GM18861 (cell line): ENCODE measurements around the gene CDH4.
"Not testable (repeated sequence)": the region's sequence is repeated elsewhere in the genome, so short reads cannot be mapped to it uniquely, and the experiment has no call there.

Experiments used
- ATAC-seq: cut with Tn5 transposase; IDR thresholded peaks from one replicate; pipeline ENCODE4 v1.9.1; 2021; ENCODE audit not compliant: unreplicated experiment

Gene CDH4

GRCh38 chr20:61956396-61957342 lies 704.6 kb downstream of the CDH4 start:
- no peak for ATAC-seq

- ATAC-seq = no peak
These were observed 706.1 kb downstream of the CDH4 start for GRCh38 chr20:61957961-61958715.

DNA sequence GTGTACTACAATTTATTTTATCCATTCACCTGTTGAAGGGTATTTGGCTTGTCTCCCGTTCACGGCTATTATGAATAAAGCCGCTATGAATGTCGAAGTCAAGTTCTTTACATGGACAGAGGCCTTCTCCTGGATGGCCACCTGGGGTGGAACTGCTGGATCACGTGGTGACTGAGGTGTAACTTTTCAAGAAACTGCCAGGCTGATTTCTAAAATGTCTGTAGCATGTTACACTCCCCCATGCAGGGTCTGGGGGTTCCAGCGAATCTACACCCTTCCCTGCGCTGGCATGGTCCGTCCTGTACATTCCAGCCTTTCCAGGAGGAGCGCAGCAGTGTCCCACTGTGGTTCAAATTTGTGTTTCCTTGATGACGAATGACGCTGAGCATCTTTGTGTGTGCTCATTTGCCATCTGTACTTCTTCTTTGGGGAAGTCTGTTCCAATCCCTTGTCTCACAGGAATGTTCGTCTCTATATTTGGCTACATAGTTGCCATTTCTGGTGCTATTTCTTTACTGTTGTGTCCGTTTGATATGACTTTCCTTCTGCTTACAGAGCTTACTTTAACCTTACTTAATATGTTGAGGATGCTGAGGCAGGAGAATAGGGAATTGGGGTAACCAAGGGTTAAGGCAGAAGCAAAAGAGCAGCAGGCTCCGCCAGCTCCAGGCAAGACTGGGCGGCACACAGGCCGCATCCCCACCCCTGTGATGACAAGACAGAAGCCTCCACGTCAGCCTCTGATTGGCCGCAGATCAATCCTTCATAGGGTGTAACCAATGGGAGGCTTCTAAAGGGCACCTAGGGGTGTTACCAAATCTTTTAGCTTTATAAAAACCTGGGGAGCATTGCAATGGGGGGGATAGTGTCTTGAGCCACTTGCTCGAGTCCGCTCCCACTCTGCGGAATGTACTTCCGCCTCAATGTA lies 707.0 kb downstream of the CDH4 start:
- no peak for ATAC-seq

GRCh38 chr20:61960836-61961235 lies 708.8 kb downstream of the CDH4 start:
- no peak for ATAC-seq

DNA sequence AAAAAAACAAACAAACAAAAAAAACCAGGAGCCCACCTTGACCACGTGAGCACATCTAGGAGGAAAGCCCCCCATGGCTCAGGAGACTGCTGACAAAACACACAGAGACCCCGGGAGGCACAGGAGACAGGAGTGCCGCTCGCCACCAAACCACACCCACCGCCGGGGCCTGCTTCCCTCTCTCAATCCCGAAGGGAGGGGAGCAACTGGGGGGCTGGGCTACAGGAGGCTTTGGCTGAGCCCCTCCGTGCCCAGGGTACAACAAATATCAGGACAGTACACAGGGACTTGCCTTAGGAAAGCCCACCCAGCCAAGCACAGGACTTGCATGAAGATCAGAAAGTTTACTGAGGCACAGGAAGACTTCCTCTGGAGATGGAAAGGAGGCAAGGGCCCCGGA lies 711.1 kb downstream of the CDH4 start:
- no peak for ATAC-seq

DNA sequence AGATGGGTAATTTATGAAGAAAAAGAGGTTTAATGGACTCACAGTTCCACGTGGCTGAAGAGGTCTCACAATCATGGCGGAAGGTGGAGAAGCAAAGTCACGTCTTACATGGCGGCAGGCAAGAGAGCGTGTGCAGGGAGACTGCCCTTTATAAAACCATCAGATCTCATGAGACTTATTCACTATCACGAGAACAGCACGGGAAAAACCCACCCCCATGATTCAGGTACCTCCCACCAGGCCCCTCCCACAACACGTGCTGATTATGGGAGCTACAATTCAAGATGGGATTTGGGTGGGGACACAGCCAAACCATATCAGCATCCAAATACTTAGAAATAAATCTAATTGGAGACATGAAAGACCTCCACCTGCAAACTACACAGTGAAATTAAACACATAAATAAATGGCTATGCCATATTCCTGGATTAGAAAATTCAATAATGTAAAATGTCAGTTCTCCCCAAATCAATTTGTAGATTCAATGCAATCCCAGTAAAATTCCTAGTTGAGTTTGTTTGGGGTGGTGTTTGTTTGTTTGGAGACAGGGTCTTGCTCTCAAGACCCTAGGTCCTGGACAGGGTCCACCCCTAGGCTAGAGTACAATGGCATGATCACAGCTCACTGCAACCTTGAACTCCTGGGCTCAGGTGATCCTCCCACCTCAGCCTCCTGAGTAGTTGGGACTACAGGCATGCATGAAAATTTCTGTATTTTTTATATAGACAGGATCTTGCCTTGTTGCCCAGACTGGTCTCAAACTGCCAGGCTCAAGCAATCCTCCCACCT lies 712.0 kb downstream of the CDH4 start:
- ATAC-seq = no peak

GRCh38 chr20:61964675-61965605 lies 712.9 kb downstream of the CDH4 start:
- ATAC-seq = no peak

GRCh38 chr20:61965606-61966491 lies 713.8 kb downstream of the CDH4 start:
- ATAC-seq = no peak

DNA sequence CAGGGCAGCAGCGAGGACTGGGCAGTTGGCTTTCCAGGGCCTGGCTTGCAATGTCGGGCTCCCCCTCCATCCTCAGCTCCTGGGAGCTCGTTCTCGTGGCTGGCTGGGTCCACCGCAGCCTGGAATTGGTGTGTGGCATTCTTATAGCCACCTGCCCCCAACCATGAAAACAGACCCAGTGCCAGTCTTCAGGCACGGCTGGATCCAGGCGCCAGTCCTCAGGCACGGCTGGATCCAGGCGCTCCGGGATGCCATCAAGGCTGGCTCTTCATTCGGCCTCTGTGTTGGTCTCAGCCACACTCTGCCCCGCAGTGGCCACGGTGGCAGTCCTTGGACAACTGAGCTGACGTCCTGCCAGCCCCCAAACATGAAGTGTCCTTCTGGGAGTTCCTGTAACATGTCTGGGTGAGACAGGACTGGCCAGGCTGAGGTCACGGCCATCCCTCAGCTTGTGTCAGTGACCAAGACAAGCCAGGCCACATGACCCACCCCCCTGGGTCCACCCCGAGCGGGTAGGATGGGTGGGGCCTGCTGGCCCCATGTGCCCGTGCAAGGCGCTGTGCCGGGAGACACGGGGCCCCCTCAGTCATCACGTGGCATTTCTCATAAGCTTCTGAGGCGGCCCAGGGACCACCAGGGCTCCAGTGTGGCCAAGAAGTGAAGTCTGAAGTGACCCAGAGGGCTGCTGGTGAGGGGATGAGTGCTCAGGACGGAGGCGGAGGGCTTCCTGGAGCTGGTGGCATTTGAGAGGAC lies 714.6 kb downstream of the CDH4 start:
- no peak for ATAC-seq

DNA sequence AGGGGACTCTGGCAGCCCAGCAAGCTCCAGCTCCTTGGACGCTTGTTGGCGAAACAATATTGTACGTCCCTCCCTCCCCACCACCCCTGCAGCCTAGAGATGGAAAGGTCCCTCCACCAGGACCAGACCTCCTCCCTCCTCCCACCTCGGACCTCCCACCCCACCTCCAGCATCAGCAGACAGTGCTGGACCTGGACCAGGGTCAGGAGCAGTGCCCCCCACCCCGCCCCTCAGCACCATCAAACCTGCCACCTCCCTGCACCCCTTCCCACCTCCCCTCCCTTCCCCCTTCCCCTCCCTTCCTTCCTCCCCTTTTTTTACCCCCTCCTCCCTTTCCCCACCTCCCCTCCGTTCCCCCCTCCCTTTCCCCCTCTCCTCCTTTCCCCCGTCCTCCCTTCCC lies 715.2 kb downstream of the CDH4 start:
- no peak for ATAC-seq

- no peak for ATAC-seq
These were observed 716.2 kb downstream of the CDH4 start for GRCh38 chr20:61968036-61968810.

DNA sequence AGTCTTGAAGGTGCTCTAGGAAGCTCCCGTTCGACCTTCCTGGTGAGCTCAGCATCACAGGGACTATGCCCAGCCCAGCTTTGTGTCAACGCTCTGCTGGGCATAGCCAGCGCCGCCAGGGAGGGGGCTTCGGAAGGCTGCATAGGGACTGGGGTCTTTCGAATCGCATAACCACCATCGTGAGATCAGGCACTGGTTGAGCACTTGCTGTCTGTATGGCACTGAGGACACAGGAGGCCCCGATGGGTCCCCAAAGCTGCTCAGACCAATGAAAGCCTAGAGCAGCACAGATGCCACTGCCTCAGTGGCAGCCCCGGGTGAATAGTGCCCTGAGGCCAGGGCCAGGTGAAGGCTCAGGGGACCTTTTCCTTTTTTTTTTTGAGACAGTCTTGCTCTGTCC lies 716.9 kb downstream of the CDH4 start:
- no peak for ATAC-seq

DNA sequence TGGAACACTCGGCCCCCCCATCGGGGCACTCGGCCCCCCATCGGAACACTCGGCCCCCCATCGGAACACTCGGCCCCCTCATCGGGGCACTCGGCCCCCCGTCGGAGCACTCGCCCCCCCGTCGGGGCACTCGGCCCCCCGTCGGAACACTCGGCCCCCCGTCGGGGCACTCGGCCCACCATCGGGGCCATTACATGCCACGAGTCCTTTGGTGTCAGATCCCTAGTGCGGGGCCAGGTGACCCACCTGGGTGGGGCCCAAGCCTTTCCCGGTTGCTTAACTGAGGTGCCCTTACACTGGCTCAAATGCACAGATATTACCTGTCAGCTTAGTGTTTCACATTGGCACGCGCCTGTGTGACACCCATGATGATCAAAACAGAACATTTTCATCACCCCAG lies 717.7 kb downstream of the CDH4 start:
- ATAC-seq = no peak

DNA sequence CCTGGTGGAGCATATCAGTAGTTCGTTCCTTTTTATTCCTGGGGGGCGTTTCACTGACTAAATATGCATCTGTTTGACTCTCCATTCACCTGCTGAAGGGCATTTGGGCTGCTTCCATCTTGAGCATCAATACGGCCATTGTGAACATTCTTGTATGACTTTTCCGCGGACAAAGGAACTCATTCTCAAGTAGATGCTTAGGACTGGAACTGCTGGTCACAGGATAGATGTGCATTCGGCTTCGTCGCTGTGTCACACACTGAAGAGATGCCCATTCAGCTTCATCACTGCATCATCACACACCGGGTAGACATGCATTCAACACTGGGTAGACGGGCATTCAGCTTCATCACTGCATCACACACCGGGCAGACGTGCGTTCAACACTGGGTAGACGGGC lies 718.3 kb downstream of the CDH4 start:
- no peak for ATAC-seq

DNA sequence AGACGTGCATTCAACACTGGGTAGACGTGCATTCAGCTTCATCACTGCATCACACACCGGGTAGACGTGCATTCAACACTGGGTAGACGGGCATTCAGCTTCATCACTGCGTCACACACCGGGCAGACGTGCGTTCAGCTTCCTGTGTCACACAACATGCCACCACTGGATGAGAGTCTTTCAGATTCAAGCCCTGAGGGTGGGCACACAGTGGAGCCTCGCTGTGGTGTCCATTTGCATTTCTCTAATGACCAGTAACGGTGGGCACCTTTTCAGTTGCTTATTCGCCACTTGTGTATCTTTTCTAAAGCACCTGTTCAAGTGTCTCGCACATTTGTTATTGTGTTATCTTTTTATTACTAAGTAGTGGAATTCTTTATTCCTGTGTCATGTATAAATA lies 719.5 kb downstream of the CDH4 start:
- not testable (repeated sequence) for ATAC-seq

- no peak for ATAC-seq
These were observed 720.8 kb downstream of the CDH4 start for GRCh38 chr20:61972636-61973508.
